Nephron (organoid): ENCODE measurements around the gene CPNE2.

Experiments
- H3K27ac Mint-ChIP-seq, 3 experiments: 2 replicates each; pipeline ENCODE4 v1.8.0; 2020; ENCODE audit warnings: mixed read lengths in 3 of 3, mild to moderate bottlenecking in 2 of 3, moderate library complexity in 1 of 3
- H3K27me3 Mint-ChIP-seq: 2 replicates; pipeline ENCODE4 v1.8.0; 2021; ENCODE audit warnings: low read depth, mild to moderate bottlenecking, moderate library complexity, mixed read lengths
- H3K36me3 Mint-ChIP-seq: 2 replicates; pipeline ENCODE4 v1.8.0; 2020; ENCODE audit warnings: low read depth, mixed read lengths
- H3K4me1 Mint-ChIP-seq: 2 replicates; pipeline ENCODE4 v1.8.0; 2020; ENCODE audit warnings: mixed read lengths
- H3K4me3 Mint-ChIP-seq, 3 experiments: 2 replicates each; pipeline ENCODE4 v1.8.0; 2020; ENCODE audit warnings: mild to moderate bottlenecking in 3 of 3, mixed read lengths in 3 of 3, moderate library complexity in 2 of 3
- H3K9me3 Mint-ChIP-seq: 2 replicates; pipeline ENCODE4 v1.8.0; 2020; ENCODE audit warnings: mixed read lengths
- TF ChIP-seq, protein P1 (sequence below), 3 experiments: fragments of 200-600 bp; sonication (generic); IDR thresholded peaks; one replicate each; pipeline ENCODE4 v1.5.0; 2021; ENCODE audit warnings: antibody characterized with exemption in 3 of 3; ENCODE audit not compliant: unreplicated experiment in 3 of 3

The CPNE2 gene

GRCh38 chr16:57091200-57091974, 996 bp upstream of the CPNE2 start:
- Mint-ChIP-seq H3K36me3 (no peaks in the 10 kb centered on the region), H3K27ac (peak overlapping the region; percentile 9 to 31 (median 22)), H3K4me3 (peak overlapping the region; percentile 80 to 88 (median 82)), H3K9me3 (no peaks in the 10 kb centered on the region), H3K27me3 (peaks cover 46% of the 10 kb centered on the region), H3K4me1 (peaks cover 8% of the 10 kb centered on the region)
- TF ChIP-seq, protein P1, sequence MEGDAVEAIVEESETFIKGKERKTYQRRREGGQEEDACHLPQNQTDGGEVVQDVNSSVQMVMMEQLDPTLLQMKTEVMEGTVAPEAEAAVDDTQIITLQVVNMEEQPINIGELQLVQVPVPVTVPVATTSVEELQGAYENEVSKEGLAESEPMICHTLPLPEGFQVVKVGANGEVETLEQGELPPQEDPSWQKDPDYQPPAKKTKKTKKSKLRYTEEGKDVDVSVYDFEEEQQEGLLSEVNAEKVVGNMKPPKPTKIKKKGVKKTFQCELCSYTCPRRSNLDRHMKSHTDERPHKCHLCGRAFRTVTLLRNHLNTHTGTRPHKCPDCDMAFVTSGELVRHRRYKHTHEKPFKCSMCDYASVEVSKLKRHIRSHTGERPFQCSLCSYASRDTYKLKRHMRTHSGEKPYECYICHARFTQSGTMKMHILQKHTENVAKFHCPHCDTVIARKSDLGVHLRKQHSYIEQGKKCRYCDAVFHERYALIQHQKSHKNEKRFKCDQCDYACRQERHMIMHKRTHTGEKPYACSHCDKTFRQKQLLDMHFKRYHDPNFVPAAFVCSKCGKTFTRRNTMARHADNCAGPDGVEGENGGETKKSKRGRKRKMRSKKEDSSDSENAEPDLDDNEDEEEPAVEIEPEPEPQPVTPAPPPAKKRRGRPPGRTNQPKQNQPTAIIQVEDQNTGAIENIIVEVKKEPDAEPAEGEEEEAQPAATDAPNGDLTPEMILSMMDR (IDR thresholded peaks at IDR 0.05; ENCODE audit: unreplicated experiment in 3 of 3): no peak

- Mint-ChIP-seq H3K27me3 (peaks cover 40% of the 10 kb centered on the region), H3K4me3 (peak overlapping the region; percentile 86 to 87 (median 86)), H3K4me1 (peaks cover 8% of the 10 kb centered on the region), H3K9me3 (no peaks in the 10 kb centered on the region), H3K27ac (no peak overlapping the region), H3K36me3 (no peaks in the 10 kb centered on the region)
- TF ChIP-seq, protein P1 (IDR thresholded peaks at IDR 0.05; ENCODE audit: unreplicated experiment in 3 of 3): peak; percentile 51 to 68 (median 59)
These were observed 516 bp downstream of the CPNE2 start for GRCh38 chr16:57092786-57093411.

GRCh38 chr16:57093666-57094564, 1.5 kb downstream of the CPNE2 start:
- no peaks in the 10 kb centered on the region for H3K36me3 Mint-ChIP-seq
- no peak overlapping the region for H3K27ac Mint-ChIP-seq
- peaks cover 13% of the 10 kb centered on the region for H3K4me1 Mint-ChIP-seq
- peak overlapping the region; percentile 86 to 87 (median 86) for H3K4me3 Mint-ChIP-seq
- no peaks in the 10 kb centered on the region for H3K9me3 Mint-ChIP-seq
- TF ChIP-seq, protein P1 (IDR thresholded peaks at IDR 0.05; ENCODE audit: unreplicated experiment in 3 of 3): no peak
- H3K27me3 Mint-ChIP-seq: peaks cover 44% of the 10 kb centered on the region

GRCh38 chr16:57094911-57095310, 2.5 kb downstream of the CPNE2 start:
- Mint-ChIP-seq H3K27me3 (peaks cover 41% of the 10 kb centered on the region), H3K36me3 (no peaks in the 10 kb centered on the region), H3K27ac (no peak overlapping the region), H3K9me3 (no peaks in the 10 kb centered on the region), H3K4me3 (peak overlapping the region; percentile 57 to 87 (median 81)), H3K4me1 (peaks cover 13% of the 10 kb centered on the region)
- TF ChIP-seq, protein P1 (IDR thresholded peaks at IDR 0.05; ENCODE audit: unreplicated experiment in 3 of 3): no peak

DNA sequence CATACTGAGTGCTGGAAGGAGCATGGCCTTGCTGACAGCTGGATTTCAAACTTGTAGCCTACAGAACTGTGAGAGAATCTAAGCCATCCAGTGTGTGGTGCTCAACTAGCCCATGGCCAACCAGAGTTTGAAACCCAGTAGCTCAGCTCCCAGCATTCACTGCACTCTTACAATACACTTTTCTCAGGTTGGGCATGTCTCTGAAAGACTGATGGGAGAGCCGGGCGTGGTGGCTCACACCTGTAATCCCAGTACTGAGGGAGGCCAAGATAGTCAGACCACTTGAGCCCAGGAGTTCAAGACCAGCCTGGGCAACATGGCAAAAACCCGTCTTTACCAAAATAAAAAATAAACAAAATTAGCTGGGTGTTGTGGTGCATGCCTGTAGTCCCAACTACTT, 3.8 kb downstream of the CPNE2 start:
- TF ChIP-seq, protein P1 (IDR thresholded peaks at IDR 0.05; ENCODE audit: unreplicated experiment in 3 of 3): no peak
- H3K9me3 Mint-ChIP-seq: no peaks in the 10 kb centered on the region
- peaks cover 13% of the 10 kb centered on the region for H3K4me1 Mint-ChIP-seq
- peak overlapping the region in 1 of 3 experiments; percentile 70 for H3K4me3 Mint-ChIP-seq
- H3K27ac Mint-ChIP-seq: no peak overlapping the region
- peaks cover 31% of the 10 kb centered on the region for H3K27me3 Mint-ChIP-seq
- no peaks in the 10 kb centered on the region for H3K36me3 Mint-ChIP-seq
